Spinal cord (tissue), 4 donors: ENCODE results near the gene CLDN34. TPM values are rescaled to one million over a fixed set of nuclear protein-coding genes. Genes with fewer than 3 reads are reported as not detected.

Experiments
- polyA plus RNA-seq, 2 donors: library from polyadenylated mRNA; unstranded; fragments of 120-200 nt; gene quantifications; one replicate each; pipeline ENCODE4 v1.2.1, GENCODE V29; 2013; ENCODE audit not compliant: insufficient read length in 2 of 2
- total RNA-seq, 2 donors: library from RNA; depleted of rRNA in 1 of 2; stranded (reverse); fragments of 120-200 nt in 1 of 2; fragments of >200 nt in 1 of 2; gene quantifications; one replicate each; pipeline versions ENCODE4 v1.2.3 to v1.2.4, GENCODE V29; 2013 to 2014

The CLDN34 gene
- total and polyA plus RNA-seq, 4 donors, result 0.30 to 0.53 (median 0.33) TPM; not detected in 1

Other genes starting within 250 kb of the CLDN34 start
- gene GPR143, start 201.5 kb upstream of the CLDN34 start, total RNA-seq, result 1 to 10 TPM; 3.7 to 6.5 TPM
- 1 to 10 TPM; 5.3 to 5.9 TPM for gene GPR143, start 201.5 kb upstream of the CLDN34 start, polyA plus RNA-seq
- gene SHROOM2, start 180.9 kb upstream of the CLDN34 start, total RNA-seq, result 10 to 100 TPM; 15.5 to 27.4 TPM
- 10 to 100 TPM; 45.6 to 45.7 TPM for gene SHROOM2, start 180.9 kb upstream of the CLDN34 start, polyA plus RNA-seq
- 10 to 100 TPM; 21.9 to 63.0 TPM for gene CLCN4, start 189.6 kb downstream of the CLDN34 start, total RNA-seq
- gene CLCN4, start 189.6 kb downstream of the CLDN34 start, polyA plus RNA-seq, result 10 to 100 TPM; 42.9 to 48.6 TPM